Kasumi-1 (cell line): ENCODE measurements around the gene PLCL1.

Experiments used
- DNase-seq, 2 experiments: peaks; one replicate each; lab custom pipeline; 2025; lab: John Stamatoyannopoulos, UW

The PLCL1 gene

GRCh38 chr2:197954328-197954727, 149.9 kb downstream of the PLCL1 start:
- DNase-seq: no peak

GRCh38 chr2:197958592-197959150, 154.3 kb downstream of the PLCL1 start:
- DNase-seq: no peak

GRCh38 chr2:197959383-197959782, 155.0 kb downstream of the PLCL1 start:
- DNase-seq: no peak

GRCh38 chr2:197960786-197961185, 156.4 kb downstream of the PLCL1 start:
- no peak for DNase-seq

GRCh38 chr2:197964720-197965119, 160.3 kb downstream of the PLCL1 start:
- DNase-seq: no peak

- DNase-seq: no peak
These were observed 161.4 kb downstream of the PLCL1 start for GRCh38 chr2:197965756-197966155.

- no peak for DNase-seq
These were observed 165.0 kb downstream of the PLCL1 start for GRCh38 chr2:197969391-197969893.

GRCh38 chr2:197972061-197972460, 167.7 kb downstream of the PLCL1 start:
- no peak for DNase-seq

- DNase-seq: no peak
These were observed 168.2 kb downstream of the PLCL1 start for GRCh38 chr2:197972587-197972986.

GRCh38 chr2:197973772-197974171, 169.4 kb downstream of the PLCL1 start:
- DNase-seq: no peak

GRCh38 chr2:197975931-197976519, 171.6 kb downstream of the PLCL1 start:
- DNase-seq: no peak

GRCh38 chr2:197978971-197979370, 174.6 kb downstream of the PLCL1 start:
- no peak for DNase-seq

- no peak for DNase-seq
These were observed 178.2 kb downstream of the PLCL1 start for GRCh38 chr2:197982565-197982964.

- no peak for DNase-seq
These were observed 180.7 kb downstream of the PLCL1 start for GRCh38 chr2:197985029-197985638.

- DNase-seq: no peak
These were observed 182.6 kb downstream of the PLCL1 start for GRCh38 chr2:197986977-197987376.

GRCh38 chr2:197990356-197990755, 186.0 kb downstream of the PLCL1 start:
- no peak for DNase-seq

GRCh38 chr2:197992482-197993133, 188.2 kb downstream of the PLCL1 start:
- DNase-seq: no peak

- DNase-seq: no peak
These were observed 189.0 kb downstream of the PLCL1 start for GRCh38 chr2:197993363-197993762.

- no peak for DNase-seq
These were observed 189.4 kb downstream of the PLCL1 start for GRCh38 chr2:197993830-197994229.

- no peak for DNase-seq
These were observed 190.4 kb downstream of the PLCL1 start for GRCh38 chr2:197994751-197995150.

GRCh38 chr2:197996583-197996982, 192.2 kb downstream of the PLCL1 start:
- no peak for DNase-seq

GRCh38 chr2:197997083-197997541, 192.7 kb downstream of the PLCL1 start:
- DNase-seq: no peak

- DNase-seq: no peak
These were observed 194.3 kb downstream of the PLCL1 start for GRCh38 chr2:197998702-197999101.
